ENCODE results near the gene DKC1. TPM values are rescaled to one million over a fixed set of nuclear protein-coding genes. Genes with fewer than 3 reads are reported as not detected.

Gene DKC1
- total and polyA plus RNA-seq, 2 experiments from 2014 or later, result 120 to 165 TPM

- TF ChIP-seq STAT1 (IDR thresholded peaks at IDR 0.05; ENCODE audit: unreplicated experiment) (no peak), ZNF331 (CRISPR knock-in tag; IDR thresholded peaks at IDR 0.05; ENCODE audit: low read depth) (no peak), ZNF114 (CRISPR knock-in tag; IDR thresholded peaks at IDR 0.05) (no peak)
These were observed 44.8 kb upstream of the DKC1 start (continued) for GRCh38 chrX:154717824-154718223.

GRCh38 chrX:154718616-154719015 is 44.0 kb upstream of the DKC1 start:
- Mint-ChIP-seq H3K27ac (no peak overlapping the region), H3K27me3 (ENCODE audit: insufficient read depth, low read depth, poor library complexity) (peaks cover 6% of the 10 kb centered on the region), H3K9me3 (no peaks in the 10 kb centered on the region; the same call in 1 of the 3 replicates), H3K4me1 (peaks cover 2% of the 10 kb centered on the region; the same call in 1 of the 3 replicates), H3K36me3 (ENCODE audit: low read depth) (no peaks in the 10 kb centered on the region), H3K4me3 (no peak overlapping the region)
- no peaks in the 10 kb centered on the region for H4K20me1 ChIP-seq (replicated peaks; ENCODE audit: insufficient read depth)
- ATAC-seq, result no peak
- H3K27me3 ChIP-seq (ENCODE audit: insufficient read depth), result no peaks in the 10 kb centered on the region
- H3K4me2 ChIP-seq, result no peak overlapping the region
- no peak for DNase-seq (ENCODE audit: low spot score)
- no peak overlapping the region for H3K27ac ChIP-seq (ENCODE audit: low read depth)
- H3K79me2 ChIP-seq (replicated peaks; ENCODE audit: insufficient read depth), result no peaks in the 10 kb centered on the region
- H3F3A ChIP-seq (replicated peaks; ENCODE audit: low read depth), result no peaks in the 10 kb centered on the region
- no peaks in the 10 kb centered on the region for H3K9me2 ChIP-seq (ENCODE audit: insufficient read depth)
- no peaks in the 10 kb centered on the region for H3K36me3 ChIP-seq (ENCODE audit: insufficient read depth)
- no peak for TF ChIP-seq JUNB (IDR thresholded peaks at IDR 0.05; ENCODE audit: unreplicated experiment)
- TF ChIP-seq ETS1 (IDR thresholded peaks at IDR 0.05), result no peak
- TF ChIP-seq ZNF331 (CRISPR knock-in tag; IDR thresholded peaks at IDR 0.05; ENCODE audit: low read depth), result no peak
- no peak for TF ChIP-seq ZNF114 (CRISPR knock-in tag; IDR thresholded peaks at IDR 0.05)
- no peak for TF ChIP-seq NANOG (IDR thresholded peaks at IDR 0.05; ENCODE audit: borderline replicate concordance)
- no peak for TF ChIP-seq CREB1 (CRISPR knock-in tag; IDR thresholded peaks at IDR 0.05; ENCODE audit: low read depth)
- TF ChIP-seq CTCF (conservative IDR thresholded peaks at IDR 0.05; ENCODE audit: low read depth in 2 of 2), result no peak
- TF ChIP-seq EZH2 (IDR thresholded peaks at IDR 0.05; ENCODE audit: low read depth, unreplicated experiment), result no peak
- no peak for TF ChIP-seq STAT1 (IDR thresholded peaks at IDR 0.05; ENCODE audit: unreplicated experiment)
- no peak for TF ChIP-seq POLR2AphosphoS5 (IDR thresholded peaks at IDR 0.05; ENCODE audit: low read depth)
- TF ChIP-seq REST (IDR thresholded peaks at IDR 0.05; ENCODE audit: unreplicated experiment), result no peak
- TF ChIP-seq EZH2phosphoT487 (IDR thresholded peaks at IDR 0.05; ENCODE audit: unreplicated experiment), result no peak
- no peak for TF ChIP-seq ZNF462 (CRISPR knock-in tag; IDR thresholded peaks at IDR 0.05)
- H3K4me3 ChIP-seq, result no peak overlapping the region
- H2AFZ ChIP-seq, result no peak overlapping the region
- no peaks in the 10 kb centered on the region for H3K4me1 ChIP-seq (ENCODE audit: insufficient read depth)

All from GM23338 (cell line).